IPS DF 4.7 (cell line): ENCODE data around the gene ZDHHC14.
"Not testable (repeated sequence)": the region's sequence is repeated elsewhere in the genome, so short reads cannot be mapped to it uniquely, and the experiment has no call there.

ENCODE experiments used
- DNase-seq: peaks from one replicate; pipeline ENCODE4 v3.0.0-alpha.2; 2013; ENCODE audit warnings: low spot score; ENCODE audit errors: extremely low read depth

The ZDHHC14 gene

GRCh38 chr6:157713451-157714152 is 332.6 kb downstream of the ZDHHC14 start:
- no peak for DNase-seq

GRCh38 chr6:157714153-157714490 is 333.1 kb downstream of the ZDHHC14 start:
- no peak for DNase-seq

GRCh38 chr6:157715728-157716164 is 334.8 kb downstream of the ZDHHC14 start:
- DNase-seq = no peak

GRCh38 chr6:157716251-157716995 is 335.4 kb downstream of the ZDHHC14 start:
- no peak for DNase-seq

GRCh38 chr6:157717340-157717748 is 336.4 kb downstream of the ZDHHC14 start:
- DNase-seq = no peak

- no peak for DNase-seq
Observed at GRCh38 chr6:157718503-157719187, 337.7 kb downstream of the ZDHHC14 start.

GRCh38 chr6:157720964-157721363 is 340.0 kb downstream of the ZDHHC14 start:
- not testable (repeated sequence) for DNase-seq

- no peak for DNase-seq
Observed at GRCh38 chr6:157721426-157721825, 340.4 kb downstream of the ZDHHC14 start.

GRCh38 chr6:157721830-157722229 is 340.8 kb downstream of the ZDHHC14 start:
- no peak for DNase-seq

GRCh38 chr6:157723376-157723775 is 342.4 kb downstream of the ZDHHC14 start:
- DNase-seq = no peak

- no peak for DNase-seq
Observed at GRCh38 chr6:157724138-157724820, 343.3 kb downstream of the ZDHHC14 start.

GRCh38 chr6:157724960-157725741 is 344.2 kb downstream of the ZDHHC14 start:
- no peak for DNase-seq

- no peak for DNase-seq
Observed at GRCh38 chr6:157725836-157726235, 344.8 kb downstream of the ZDHHC14 start.

- no peak for DNase-seq
Observed at GRCh38 chr6:157726892-157727628, 346.1 kb downstream of the ZDHHC14 start.
